GM20000 (cell line): ENCODE measurements around the gene EPHA6.

ENCODE experiments used
- DNase-seq: peaks from one replicate; pipeline ENCODE4 v3.0.0; 2012; ENCODE audit warnings: low spot score
- CTCF ChIP-seq: IDR thresholded peaks from 2 replicates; pipeline ENCODE4 v1.5.1; 2012; ENCODE audit warnings: mild to moderate bottlenecking, control low read depth; ENCODE audit errors: extremely low read depth, missing control alignments

Gene EPHA6

GRCh38 chr3:97384583-97384982 lies 570.2 kb downstream of the EPHA6 start:
- no peak for TF ChIP-seq CTCF
- no peak for DNase-seq

- TF ChIP-seq CTCF: no peak
- no peak for DNase-seq
Observed at GRCh38 chr3:97388774-97389173, 574.4 kb downstream of the EPHA6 start.

- no peak for TF ChIP-seq CTCF
- no peak for DNase-seq
Observed at GRCh38 chr3:97389936-97390335, 575.5 kb downstream of the EPHA6 start.

GRCh38 chr3:97391167-97391566 lies 576.8 kb downstream of the EPHA6 start:
- no peak for TF ChIP-seq CTCF
- no peak for DNase-seq

GRCh38 chr3:97409612-97410011 lies 595.2 kb downstream of the EPHA6 start:
- no peak for DNase-seq
- no peak for TF ChIP-seq CTCF

GRCh38 chr3:97421565-97421964 lies 607.2 kb downstream of the EPHA6 start:
- no peak for DNase-seq
- TF ChIP-seq CTCF: no peak

GRCh38 chr3:97425002-97425401 lies 610.6 kb downstream of the EPHA6 start:
- TF ChIP-seq CTCF: no peak

More at GRCh38 chr3:97425002-97425401, 610.6 kb downstream of the EPHA6 start:
- DNase-seq: no peak
